COLO668 (cell line): ENCODE results near the gene LYST.

Source experiments
- DNase-seq: peaks from one replicate; lab custom pipeline; 2025; ENCODE audit not compliant: unreplicated experiment; lab: John Stamatoyannopoulos, UW

LYST gene

GRCh38 chr1:235725434-235725833 lies 141.3 kb downstream of the LYST start:
- DNase-seq, result no peak

GRCh38 chr1:235724730-235725129 lies 142.0 kb downstream of the LYST start:
- no peak for DNase-seq

GRCh38 chr1:235722858-235723257 lies 143.8 kb downstream of the LYST start:
- DNase-seq, result no peak

- no peak for DNase-seq
Measured at GRCh38 chr1:235721982-235722381, 144.7 kb downstream of the LYST start.

- no peak for DNase-seq
Measured at GRCh38 chr1:235720544-235720943, 146.2 kb downstream of the LYST start.

- peak; percentile 19 for DNase-seq
Measured at GRCh38 chr1:235714205-235714897, 152.4 kb downstream of the LYST start.

GRCh38 chr1:235712812-235713211 lies 153.9 kb downstream of the LYST start:
- DNase-seq, result no peak

GRCh38 chr1:235710687-235711086 lies 156.0 kb downstream of the LYST start:
- peak; percentile 23 for DNase-seq

GRCh38 chr1:235709018-235709417 lies 157.7 kb downstream of the LYST start:
- DNase-seq, result no peak

- DNase-seq, result peak; percentile 23
Measured at GRCh38 chr1:235708390-235708962, 158.2 kb downstream of the LYST start.

GRCh38 chr1:235703506-235703905 lies 163.2 kb downstream of the LYST start:
- DNase-seq, result no peak

- DNase-seq, result no peak
Measured at GRCh38 chr1:235702412-235702811, 164.3 kb downstream of the LYST start.

- DNase-seq, result no peak
Measured at GRCh38 chr1:235697508-235697907, 169.2 kb downstream of the LYST start.

GRCh38 chr1:235689356-235689755 lies 177.3 kb downstream of the LYST start:
- no peak for DNase-seq

- DNase-seq, result no peak
Measured at GRCh38 chr1:235688096-235688495, 178.6 kb downstream of the LYST start.

- DNase-seq, result no peak
Measured at GRCh38 chr1:235683653-235684052, 183.1 kb downstream of the LYST start.

GRCh38 chr1:235682216-235682615 lies 184.5 kb downstream of the LYST start:
- DNase-seq, result no peak

GRCh38 chr1:235679644-235680043 lies 187.1 kb downstream of the LYST start:
- no peak for DNase-seq

- no peak for DNase-seq
Measured at GRCh38 chr1:235679005-235679404, 187.7 kb downstream of the LYST start.

- no peak for DNase-seq
Measured at GRCh38 chr1:235675152-235675890, 191.4 kb downstream of the LYST start.

- DNase-seq, result no peak
Measured at GRCh38 chr1:235673981-235674380, 192.7 kb downstream of the LYST start.

GRCh38 chr1:235671992-235672391 lies 194.7 kb downstream of the LYST start:
- DNase-seq, result no peak
